OCI-LY1 (cell line): Measurements from ENCODE around the gene ZNF785.

Experiments used
- EZH2 ChIP-seq: fragments of 200-600 bp; sonication (generic), shearing (Covaris generic); IDR thresholded peaks from 2 replicates; pipeline ENCODE4 v1.8.0; 2017; ENCODE audit warnings: borderline replicate concordance, mixed run types, mild to moderate bottlenecking, antibody characterized with exemption, low read length, moderate library complexity, mixed read lengths
- TF ChIP-seq, protein P1 (sequence below): fragments of 200-600 bp; sonication (generic), shearing (Covaris generic); IDR thresholded peaks from 2 replicates; pipeline ENCODE4 v1.5.1; 2017; ENCODE audit warnings: mild to moderate bottlenecking, antibody characterized with exemption, low read length, moderate library complexity, mixed read lengths

DNA sequence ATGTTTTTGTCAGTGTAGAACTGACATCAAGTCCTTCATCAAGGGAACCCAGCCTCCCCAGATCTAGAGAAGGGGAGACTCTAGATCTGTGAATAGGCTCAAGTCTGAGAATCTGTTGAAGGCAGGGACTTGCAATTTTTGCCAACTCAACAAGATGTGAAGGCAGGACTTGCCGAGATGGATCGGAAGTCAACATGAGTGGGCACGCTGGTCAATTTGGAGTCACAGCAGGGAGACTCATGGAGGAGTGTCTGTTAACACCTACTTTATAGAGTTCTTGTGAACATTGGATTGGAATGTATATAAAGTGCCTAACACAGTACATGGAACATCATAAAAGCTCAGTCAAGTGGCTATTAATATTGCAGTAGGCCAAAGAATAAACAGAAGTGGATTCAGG is 14.7 kb upstream of the ZNF785 start:
- TF ChIP-seq, protein P1, sequence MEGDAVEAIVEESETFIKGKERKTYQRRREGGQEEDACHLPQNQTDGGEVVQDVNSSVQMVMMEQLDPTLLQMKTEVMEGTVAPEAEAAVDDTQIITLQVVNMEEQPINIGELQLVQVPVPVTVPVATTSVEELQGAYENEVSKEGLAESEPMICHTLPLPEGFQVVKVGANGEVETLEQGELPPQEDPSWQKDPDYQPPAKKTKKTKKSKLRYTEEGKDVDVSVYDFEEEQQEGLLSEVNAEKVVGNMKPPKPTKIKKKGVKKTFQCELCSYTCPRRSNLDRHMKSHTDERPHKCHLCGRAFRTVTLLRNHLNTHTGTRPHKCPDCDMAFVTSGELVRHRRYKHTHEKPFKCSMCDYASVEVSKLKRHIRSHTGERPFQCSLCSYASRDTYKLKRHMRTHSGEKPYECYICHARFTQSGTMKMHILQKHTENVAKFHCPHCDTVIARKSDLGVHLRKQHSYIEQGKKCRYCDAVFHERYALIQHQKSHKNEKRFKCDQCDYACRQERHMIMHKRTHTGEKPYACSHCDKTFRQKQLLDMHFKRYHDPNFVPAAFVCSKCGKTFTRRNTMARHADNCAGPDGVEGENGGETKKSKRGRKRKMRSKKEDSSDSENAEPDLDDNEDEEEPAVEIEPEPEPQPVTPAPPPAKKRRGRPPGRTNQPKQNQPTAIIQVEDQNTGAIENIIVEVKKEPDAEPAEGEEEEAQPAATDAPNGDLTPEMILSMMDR, result no peak
- TF ChIP-seq EZH2, result no peak
